Activated CD8-positive, alpha-beta memory T cell treated with anti-CD3 and anti-CD28 coated beads for 48 hours (primary cell): ENCODE measurements around the gene TRANK1.

ENCODE experiments used
- DNase-seq, 3 experiments: peaks; one replicate each; pipeline ENCODE4 v3.0.0-alpha.2; 2020; ENCODE audit warnings: low read depth in 2 of 3, low spot score in 2 of 3

Gene TRANK1

GRCh38 chr3:36850743-36851142 is 94.1 kb downstream of the TRANK1 start:
- no peak for DNase-seq

- DNase-seq: no peak
Measured at GRCh38 chr3:36846406-36846805, 98.4 kb downstream of the TRANK1 start.

GRCh38 chr3:36843065-36844051 is 101.5 kb downstream of the TRANK1 start:
- DNase-seq: peak in 2 of 3 experiments; percentile 9 to 16

GRCh38 chr3:36842275-36842674 is 102.6 kb downstream of the TRANK1 start:
- DNase-seq: no peak

- DNase-seq: no peak
Measured at GRCh38 chr3:36840453-36840921, 104.4 kb downstream of the TRANK1 start.

- no peak for DNase-seq
Measured at GRCh38 chr3:36837089-36837488, 107.8 kb downstream of the TRANK1 start.

- DNase-seq: no peak
Measured at GRCh38 chr3:36833160-36833814, 111.6 kb downstream of the TRANK1 start.

GRCh38 chr3:36832406-36832805 is 112.4 kb downstream of the TRANK1 start:
- DNase-seq: no peak

- no peak for DNase-seq
Measured at GRCh38 chr3:36827133-36827532, 117.7 kb downstream of the TRANK1 start.

- no peak for DNase-seq
Measured at GRCh38 chr3:36826240-36826639, 118.6 kb downstream of the TRANK1 start.

- DNase-seq: no peak
Measured at GRCh38 chr3:36824443-36824842, 120.4 kb downstream of the TRANK1 start.

GRCh38 chr3:36823806-36824205 is 121.0 kb downstream of the TRANK1 start:
- no peak for DNase-seq

- no peak for DNase-seq
Measured at GRCh38 chr3:36820083-36820482, 124.8 kb downstream of the TRANK1 start.

GRCh38 chr3:36817806-36818533 is 126.9 kb downstream of the TRANK1 start:
- DNase-seq: no peak

- DNase-seq: no peak
Measured at GRCh38 chr3:36815375-36815774, 129.5 kb downstream of the TRANK1 start.

- DNase-seq: no peak
Measured at GRCh38 chr3:36814776-36815175, 130.1 kb downstream of the TRANK1 start.

GRCh38 chr3:36814066-36814717 is 130.7 kb downstream of the TRANK1 start:
- DNase-seq: no peak

- no peak for DNase-seq
Measured at GRCh38 chr3:36813305-36813704, 131.5 kb downstream of the TRANK1 start.

- DNase-seq: no peak
Measured at GRCh38 chr3:36812240-36812639, 132.6 kb downstream of the TRANK1 start.

GRCh38 chr3:36811768-36812167 is 133.1 kb downstream of the TRANK1 start:
- DNase-seq: no peak
